HepG2 (cell line): Measurements from ENCODE around the gene MOB3C. TPM values are rescaled to one million over a fixed set of nuclear protein-coding genes. Genes with fewer than 3 reads are reported as not detected.

Source experiments
- ATAC-seq: fragments of 200-7000 bp; cut with Tn5 transposase; 3 replicates; pipeline ENCODE4 v1.9.1; 2020; ENCODE audit warnings: mild to moderate bottlenecking, moderate library complexity
- BruUV-seq: library from RNA; stranded (reverse); fragments of 400-500 nt; replicated peaks from 2 replicates; lab custom pipeline; 2021; lab: Mats Ljungman, UMichigan
- CTCF ChIA-PET: fragments of 300-600 bp; formaldehyde crosslinking; extraction: SDS; loops from one replicate; lab custom pipeline; 2021; ENCODE audit warnings: low total read pairs, inconsistent platforms, low intra/inter-chr PET ratio; lab: Yijun Ruan, JAX
- POLR2A ChIA-PET: fragments of 350-600 bp; sonication (Branson Sonifier 250); formaldehyde crosslinking; loops from one replicate; lab custom pipeline; 2020; ENCODE audit warnings: antibody characterized with exemption, inconsistent platforms; lab: Yijun Ruan, JAX
- DNase-seq: peaks from one replicate; pipeline ENCODE4 v3.0.0-alpha.2; 2015; ENCODE audit warnings: low spot score
- FAIRE-seq: peaks from 3 replicates; lab custom pipeline; 2011; peaks lifted over from hg19 to GRCh38; lab: Jason Lieb, UNC
- H2AFZ ChIP-seq: one replicate; pipeline ENCODE4 v1.6.1; 2011; ENCODE audit warnings: low read length, inconsistent platforms
- H3K27ac ChIP-seq: fragments of 300-600 bp; 3 replicates; pipeline ENCODE4 v1.8.0; 2011; ENCODE audit warnings: mixed run types, mild to moderate bottlenecking, mixed read lengths, low read length, inconsistent platforms; ENCODE audit not compliant: insufficient read depth; ENCODE audit errors: extremely low read length
- H3K27me3 ChIP-seq, 2 experiments: fragments of 200-600 bp in 1 of 2; 2 replicates in 1 of 2; 3 replicates in 1 of 2; pipeline versions ENCODE4 v1.6.0 to v1.8.0; 2011; ENCODE audit warnings: low read length in 2 of 2, mild to moderate bottlenecking in 2 of 2, moderate library complexity in 2 of 2, inconsistent platforms in 1 of 2; ENCODE audit not compliant: insufficient read depth in 2 of 2, control insufficient read depth in 1 of 2
- H3K36me3 ChIP-seq, 2 experiments: fragments of 200-600 bp in 1 of 2; replicated peaks in 1 of 2; 2 replicates in 1 of 2; 3 replicates in 1 of 2; pipeline versions ENCODE4 v1.5.1 to v1.8.0; 2011; ENCODE audit warnings: low read length in 2 of 2, inconsistent platforms in 1 of 2; ENCODE audit not compliant: insufficient read depth in 2 of 2, control insufficient read depth in 1 of 2
- H3K4me1 ChIP-seq: 2 replicates; pipeline ENCODE4 v1.5.1; 2012; ENCODE audit warnings: low read length, inconsistent platforms; ENCODE audit not compliant: insufficient read depth
- H3K4me2 ChIP-seq: 2 replicates; pipeline ENCODE4 v1.6.0; 2011; ENCODE audit warnings: low read depth, low read length, inconsistent platforms
- H3K4me3 ChIP-seq, 3 experiments: fragments of 200-600 bp in 1 of 3; sonication (generic), shearing (Covaris generic) in 1 of 3; replicated peaks in 1 of 3; 2 replicates each; pipeline ENCODE4 v1.5.1; 2011 to 2016; ENCODE audit warnings: low read length in 3 of 3, inconsistent platforms in 2 of 3, low read depth in 2 of 3, mild to moderate bottlenecking in 2 of 3, control low read depth in 1 of 3, mixed read lengths in 1 of 3; ENCODE audit not compliant: insufficient read depth in 1 of 3
- H3K79me2 ChIP-seq: one replicate; pipeline ENCODE4 v1.6.1; 2011; ENCODE audit warnings: low read length, inconsistent platforms; ENCODE audit not compliant: insufficient read depth
- H3K9ac ChIP-seq: 2 replicates; pipeline ENCODE4 v1.6.0; 2011; ENCODE audit warnings: mild to moderate bottlenecking, low read depth, low read length, inconsistent platforms; ENCODE audit not compliant: insufficient read depth
- H3K9me3 ChIP-seq: 2 replicates; pipeline ENCODE4 v1.5.1; 2012; ENCODE audit warnings: mild to moderate bottlenecking, low read length
- H4K20me1 ChIP-seq: 2 replicates; pipeline ENCODE4 v1.6.0; 2011; ENCODE audit warnings: inconsistent platforms, mild to moderate bottlenecking, low read length, moderate library complexity; ENCODE audit not compliant: insufficient read depth
- CHD2 ChIP-seq: IDR thresholded peaks from 2 replicates; pipeline ENCODE4 v1.6.1; 2011; ENCODE audit warnings: low read depth, low read length, improper control_type of control experiment
- ESRRA ChIP-seq: sonication (generic); formaldehyde crosslinking; IDR thresholded peaks from 2 replicates; pipeline ENCODE4 v1.5.1; 2020; ENCODE audit warnings: mild to moderate bottlenecking, low read depth, missing genetic modification reagents
- ETV5 ChIP-seq: IDR thresholded peaks from 2 replicates; pipeline ENCODE4 v1.6.1; 2018; ENCODE audit warnings: missing biosample characterization, missing genetic modification reagents, inconsistent platforms, borderline replicate concordance
- HNRNPLL ChIP-seq: fragments of 200-400 bp; formaldehyde crosslinking; IDR thresholded peaks from 2 replicates; pipeline ENCODE4 v1.6.1; 2017; ENCODE audit warnings: mild to moderate bottlenecking, low read depth, low read length; ENCODE audit not compliant: poor library complexity, severe bottlenecking
- SATB2 ChIP-seq: sonication (generic); formaldehyde crosslinking; IDR thresholded peaks from 2 replicates; pipeline ENCODE4 v1.5.0; 2020; ENCODE audit warnings: missing genetic modification reagents
- SOX5 ChIP-seq: IDR thresholded peaks from 2 replicates; pipeline ENCODE4 v1.6.1; 2016; ENCODE audit warnings: borderline replicate concordance
- ZBTB21 ChIP-seq: sonication (generic); formaldehyde crosslinking; IDR thresholded peaks from 2 replicates; pipeline ENCODE4 v1.4.0; 2020; ENCODE audit warnings: missing genetic modification reagents
- ZBTB3 ChIP-seq: sonication (generic); formaldehyde crosslinking; IDR thresholded peaks from 2 replicates; pipeline ENCODE4 v1.4.0; 2020; ENCODE audit warnings: low read depth, mild to moderate bottlenecking, moderate library complexity, missing genetic modification reagents, borderline replicate concordance
- WGBS: methylation state at CpG from one replicate; pipeline ENCODE4 v1.1.6; 2017; ENCODE audit warnings: low lambda C conversion rate; 5-methylcytosine and 5-hydroxymethylcytosine counted together
- in situ Hi-C: cut with HindIII; loops from 2 replicates; pipeline ENCODE4 v1.10.0; 2017; ENCODE audit warnings: low pct_unique_long_range_greater_than_20kb; ENCODE audit not compliant: extremely low pct_ligation_motif_present
- intact Hi-C: fragments of 100-400 bp; cut with micrococcal nuclease; formaldehyde crosslinking; loops from one replicate; pipeline ENCODE4 v1.10.0; 2022; ENCODE audit not compliant: unreplicated experiment
- polyA plus RNA-seq, 8 experiments: library from polyadenylated mRNA; depleted of rRNA in 3 of 8; stranded (reverse) in 7 of 8; unstranded in 1 of 8; fragments of >200 nt; fragmentation: Illumina TruSeq in 4 of 8; extraction: Trizol in 4 of 8; gene quantifications; 2 replicates each; pipeline versions ENCODE4 v1.2.1 to v1.2.3, GENCODE V29; 2011 to 2016; ENCODE audit warnings: low read depth in 4 of 8, missing spikeins in 1 of 8, mixed read lengths in 1 of 8; ENCODE audit not compliant: insufficient read depth in 1 of 8
- total RNA-seq, 5 experiments: library from RNA; depleted of rRNA; stranded (reverse); fragments of >200 nt; fragmentation: Illumina TruSeq; extraction: Trizol; gene quantifications; 2 replicates each; pipeline ENCODE4 v1.2.3, GENCODE V29; 2016; ENCODE audit warnings: low read depth in 1 of 5
- TF ChIP-seq, protein P1 (sequence below): IDR thresholded peaks from 2 replicates; pipeline ENCODE4 v1.6.1; 2016; ENCODE audit warnings: missing genetic modification reagents, missing compliant biosample characterization
- TF ChIP-seq, protein P2 (sequence below): sonication (generic); formaldehyde crosslinking; IDR thresholded peaks from 2 replicates; pipeline ENCODE4 v1.5.0; 2020; ENCODE audit warnings: mild to moderate bottlenecking, missing genetic modification reagents, borderline replicate concordance

The MOB3C gene
- total and polyA plus RNA-seq, 2 of the 13 experiments (the other 11 are each of a cell fraction or from before 2014, with no cell fraction given), result 3.5 to 4.1 TPM

DNA sequence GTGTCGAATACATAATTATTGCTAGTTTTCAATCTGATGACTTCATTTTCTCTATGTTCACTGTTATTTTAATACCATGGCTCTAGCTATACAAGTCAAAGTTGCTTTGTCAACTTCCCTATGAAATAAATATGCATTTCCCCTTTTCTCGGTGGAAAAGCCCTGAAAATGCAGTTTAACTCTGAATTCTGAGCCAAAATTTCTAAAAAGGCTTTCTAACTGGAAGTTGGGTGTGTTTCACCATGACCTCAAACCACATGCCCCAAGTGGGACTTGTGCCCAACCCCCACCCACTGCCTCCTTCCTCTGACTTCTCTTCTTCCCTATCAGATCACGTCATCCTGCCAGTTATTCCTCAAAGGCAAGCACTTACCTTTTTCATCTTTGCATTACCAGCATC lies 21.5 kb downstream of the MOB3C start:
- 96% methylated on average over 3 of the region's 3 CpGs for WGBS
- no peak for FAIRE-seq
- intact Hi-C loops, result no loop called here

More for the DNA sequence above, 21.5 kb downstream of the MOB3C start:
- H3K4me3 ChIP-seq, result no peak overlapping the region
- in situ Hi-C loops, result no loop called here
- no peak overlapping the region for H3K4me2 ChIP-seq
- no peak overlapping the region for H3K27ac ChIP-seq
- H3K9me3 ChIP-seq, result no peaks in the 10 kb centered on the region
- no peaks in the 10 kb centered on the region for H3K27me3 ChIP-seq
- H2AFZ ChIP-seq, result no peak overlapping the region
- BruUV-seq, result no TSS peak
- H3K9ac ChIP-seq, result no peak overlapping the region
- 0 out of 2 replicates have a peak, but pooled peaks cover 3% of the 10 kb centered on the region for H3K4me1 ChIP-seq
- ATAC-seq (no peak), DNase-seq (no peak)
- peaks cover 7 to 36% of the 10 kb centered on the region in 2 experiments; a peak in 4 of 5 replicates for H3K36me3 ChIP-seq
- POLR2A ChIA-PET, result interaction anchor here (0.8 kb wide), 2 partner anchors 9 to 78 kb away, joined by 3 read pairs; partner anchors contain the start of gene MKNK1
- CTCF ChIA-PET, result no interaction called here
- H4K20me1 ChIP-seq, result no peaks in the 10 kb centered on the region
- no peaks in the 10 kb centered on the region for H3K79me2 ChIP-seq
- TF ChIP-seq, protein P1, sequence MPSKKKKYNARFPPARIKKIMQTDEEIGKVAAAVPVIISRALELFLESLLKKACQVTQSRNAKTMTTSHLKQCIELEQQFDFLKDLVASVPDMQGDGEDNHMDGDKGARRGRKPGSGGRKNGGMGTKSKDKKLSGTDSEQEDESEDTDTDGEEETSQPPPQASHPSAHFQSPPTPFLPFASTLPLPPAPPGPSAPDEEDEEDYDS, result no peak
- TF ChIP-seq SATB2 (CRISPR knock-in tag) (no peak), ZBTB21 (CRISPR knock-in tag) (no peak), ETV5 (CRISPR knock-in tag) (no peak), SOX5 (CRISPR knock-in tag) (no peak), CHD2 (no peak), ESRRA (CRISPR knock-in tag) (no peak), ZBTB3 (CRISPR knock-in tag) (no peak), HNRNPLL (no peak)
- TF ChIP-seq, protein P2, sequence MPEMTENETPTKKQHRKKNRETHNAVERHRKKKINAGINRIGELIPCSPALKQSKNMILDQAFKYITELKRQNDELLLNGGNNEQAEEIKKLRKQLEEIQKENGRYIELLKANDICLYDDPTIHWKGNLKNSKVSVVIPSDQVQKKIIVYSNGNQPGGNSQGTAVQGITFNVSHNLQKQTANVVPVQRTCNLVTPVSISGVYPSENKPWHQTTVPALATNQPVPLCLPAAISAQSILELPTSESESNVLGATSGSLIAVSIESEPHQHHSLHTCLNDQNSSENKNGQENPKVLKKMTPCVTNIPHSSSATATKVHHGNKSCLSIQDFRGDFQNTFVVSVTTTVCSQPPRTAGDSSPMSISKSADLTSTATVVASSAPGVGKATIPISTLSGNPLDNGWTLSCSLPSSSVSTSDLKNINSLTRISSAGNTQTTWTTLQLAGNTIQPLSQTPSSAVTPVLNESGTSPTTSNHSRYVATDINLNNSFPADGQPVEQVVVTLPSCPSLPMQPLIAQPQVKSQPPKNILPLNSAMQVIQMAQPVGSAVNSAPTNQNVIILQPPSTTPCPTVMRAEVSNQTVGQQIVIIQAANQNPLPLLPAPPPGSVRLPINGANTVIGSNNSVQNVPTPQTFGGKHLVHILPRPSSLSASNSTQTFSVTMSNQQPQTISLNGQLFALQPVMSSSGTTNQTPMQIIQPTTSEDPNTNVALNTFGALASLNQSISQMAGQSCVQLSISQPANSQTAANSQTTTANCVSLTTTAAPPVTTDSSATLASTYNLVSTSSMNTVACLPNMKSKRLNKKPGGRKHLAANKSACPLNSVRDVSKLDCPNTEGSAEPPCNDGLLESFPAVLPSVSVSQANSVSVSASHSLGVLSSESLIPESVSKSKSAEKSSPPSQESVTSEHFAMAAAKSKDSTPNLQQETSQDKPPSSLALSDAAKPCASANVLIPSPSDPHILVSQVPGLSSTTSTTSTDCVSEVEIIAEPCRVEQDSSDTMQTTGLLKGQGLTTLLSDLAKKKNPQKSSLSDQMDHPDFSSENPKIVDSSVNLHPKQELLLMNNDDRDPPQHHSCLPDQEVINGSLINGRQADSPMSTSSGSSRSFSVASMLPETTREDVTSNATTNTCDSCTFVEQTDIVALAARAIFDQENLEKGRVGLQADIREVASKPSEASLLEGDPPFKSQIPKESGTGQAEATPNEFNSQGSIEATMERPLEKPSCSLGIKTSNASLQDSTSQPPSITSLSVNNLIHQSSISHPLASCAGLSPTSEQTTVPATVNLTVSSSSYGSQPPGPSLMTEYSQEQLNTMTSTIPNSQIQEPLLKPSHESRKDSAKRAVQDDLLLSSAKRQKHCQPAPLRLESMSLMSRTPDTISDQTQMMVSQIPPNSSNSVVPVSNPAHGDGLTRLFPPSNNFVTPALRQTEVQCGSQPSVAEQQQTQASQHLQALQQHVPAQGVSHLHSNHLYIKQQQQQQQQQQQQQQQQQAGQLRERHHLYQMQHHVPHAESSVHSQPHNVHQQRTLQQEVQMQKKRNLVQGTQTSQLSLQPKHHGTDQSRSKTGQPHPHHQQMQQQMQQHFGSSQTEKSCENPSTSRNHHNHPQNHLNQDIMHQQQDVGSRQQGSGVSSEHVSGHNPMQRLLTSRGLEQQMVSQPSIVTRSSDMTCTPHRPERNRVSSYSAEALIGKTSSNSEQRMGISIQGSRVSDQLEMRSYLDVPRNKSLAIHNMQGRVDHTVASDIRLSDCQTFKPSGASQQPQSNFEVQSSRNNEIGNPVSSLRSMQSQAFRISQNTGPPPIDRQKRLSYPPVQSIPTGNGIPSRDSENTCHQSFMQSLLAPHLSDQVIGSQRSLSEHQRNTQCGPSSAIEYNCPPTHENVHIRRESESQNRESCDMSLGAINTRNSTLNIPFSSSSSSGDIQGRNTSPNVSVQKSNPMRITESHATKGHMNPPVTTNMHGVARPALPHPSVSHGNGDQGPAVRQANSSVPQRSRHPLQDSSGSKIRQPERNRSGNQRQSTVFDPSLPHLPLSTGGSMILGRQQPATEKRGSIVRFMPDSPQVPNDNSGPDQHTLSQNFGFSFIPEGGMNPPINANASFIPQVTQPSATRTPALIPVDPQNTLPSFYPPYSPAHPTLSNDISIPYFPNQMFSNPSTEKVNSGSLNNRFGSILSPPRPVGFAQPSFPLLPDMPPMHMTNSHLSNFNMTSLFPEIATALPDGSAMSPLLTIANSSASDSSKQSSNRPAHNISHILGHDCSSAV (CRISPR knock-in tag), result no peak
